GM23338 (cell line): ENCODE data around the gene LCE5A.

Experiments
- CREB1 ChIP-seq: fragments of 250-450 bp; sonication (Bioruptor Pico); IDR thresholded peaks from 2 replicates; pipeline ENCODE4 v1.5.0; 2020; ENCODE audit warnings: low read depth, mild to moderate bottlenecking, moderate library complexity
- EZH2 ChIP-seq: fragments of 200-600 bp; sonication (generic); IDR thresholded peaks from one replicate; pipeline ENCODE4 v1.8.0; 2017; ENCODE audit warnings: antibody characterized with exemption, mild to moderate bottlenecking, low read depth; ENCODE audit not compliant: unreplicated experiment
- EZH2phosphoT487 ChIP-seq: fragments of 200-600 bp; sonication (generic); IDR thresholded peaks from one replicate; pipeline ENCODE4 v1.8.1; 2018; ENCODE audit warnings: antibody characterized with exemption; ENCODE audit not compliant: unreplicated experiment
- JUNB ChIP-seq: IDR thresholded peaks from one replicate; pipeline ENCODE4 v1.6.1; 2016; ENCODE audit warnings: antibody characterized with exemption; ENCODE audit not compliant: unreplicated experiment
- NANOG ChIP-seq: IDR thresholded peaks from 2 replicates; pipeline ENCODE4 v1.6.1; 2016; ENCODE audit warnings: antibody characterized with exemption, borderline replicate concordance
- POLR2AphosphoS5 ChIP-seq: IDR thresholded peaks from 2 replicates; pipeline ENCODE4 v1.6.1; 2016; ENCODE audit warnings: antibody characterized with exemption, low read depth
- ZNF114 ChIP-seq: fragments of 250-450 bp; sonication (Bioruptor Pico); IDR thresholded peaks from 2 replicates; pipeline ENCODE4 v1.5.0; 2020; ENCODE audit warnings: mild to moderate bottlenecking, moderate library complexity
- TF ChIP-seq, protein P1 (sequence below), 2 experiments: fragments of 200-600 bp in 1 of 2; sonication (generic) in 1 of 2; conservative IDR thresholded peaks; 2 replicates each; pipeline versions ENCODE4 v1.5.1 to v1.6.1; 2016 to 2017; ENCODE audit warnings: antibody characterized with exemption in 2 of 2, low read depth in 2 of 2, mild to moderate bottlenecking in 2 of 2, moderate library complexity in 1 of 2
- TF ChIP-seq, protein P2 (sequence below): IDR thresholded peaks from one replicate; pipeline ENCODE4 v1.6.1; 2018; ENCODE audit warnings: antibody characterized with exemption; ENCODE audit not compliant: unreplicated experiment

DNA sequence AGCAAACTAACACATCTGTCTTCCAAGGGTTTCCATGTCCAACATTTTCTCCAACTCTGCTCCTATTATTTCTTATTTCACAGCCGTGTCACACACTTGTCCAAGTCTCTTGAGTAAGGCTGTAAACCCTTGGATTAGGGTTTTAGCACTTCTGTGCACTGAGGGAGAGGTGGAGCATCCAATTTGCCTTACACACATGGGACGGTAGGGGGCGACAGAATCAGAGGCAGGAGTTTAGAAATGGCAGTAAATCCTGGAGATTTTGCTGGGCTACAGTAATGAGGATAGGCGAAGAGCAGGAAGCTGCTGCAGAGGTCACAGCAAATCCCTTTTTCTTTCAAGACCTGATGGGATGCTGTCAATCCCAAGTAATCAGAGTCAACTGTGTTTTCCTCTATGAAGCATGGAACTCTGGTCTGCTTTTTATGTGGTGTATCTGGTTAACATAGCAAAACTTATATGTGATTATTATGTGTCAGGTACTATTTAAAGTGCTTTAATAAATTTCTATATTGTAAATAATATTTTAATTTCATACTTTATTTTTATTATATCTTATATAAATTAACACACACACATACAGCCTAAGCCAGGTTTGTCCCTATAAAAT is 15.4 kb upstream of the LCE5A start:
- TF ChIP-seq, protein P1, sequence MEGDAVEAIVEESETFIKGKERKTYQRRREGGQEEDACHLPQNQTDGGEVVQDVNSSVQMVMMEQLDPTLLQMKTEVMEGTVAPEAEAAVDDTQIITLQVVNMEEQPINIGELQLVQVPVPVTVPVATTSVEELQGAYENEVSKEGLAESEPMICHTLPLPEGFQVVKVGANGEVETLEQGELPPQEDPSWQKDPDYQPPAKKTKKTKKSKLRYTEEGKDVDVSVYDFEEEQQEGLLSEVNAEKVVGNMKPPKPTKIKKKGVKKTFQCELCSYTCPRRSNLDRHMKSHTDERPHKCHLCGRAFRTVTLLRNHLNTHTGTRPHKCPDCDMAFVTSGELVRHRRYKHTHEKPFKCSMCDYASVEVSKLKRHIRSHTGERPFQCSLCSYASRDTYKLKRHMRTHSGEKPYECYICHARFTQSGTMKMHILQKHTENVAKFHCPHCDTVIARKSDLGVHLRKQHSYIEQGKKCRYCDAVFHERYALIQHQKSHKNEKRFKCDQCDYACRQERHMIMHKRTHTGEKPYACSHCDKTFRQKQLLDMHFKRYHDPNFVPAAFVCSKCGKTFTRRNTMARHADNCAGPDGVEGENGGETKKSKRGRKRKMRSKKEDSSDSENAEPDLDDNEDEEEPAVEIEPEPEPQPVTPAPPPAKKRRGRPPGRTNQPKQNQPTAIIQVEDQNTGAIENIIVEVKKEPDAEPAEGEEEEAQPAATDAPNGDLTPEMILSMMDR (conservative IDR thresholded peaks at IDR 0.05; ENCODE audit: low read depth in 2 of 2), result peak; percentile 81 to 90
- TF ChIP-seq POLR2AphosphoS5, result no peak
- TF ChIP-seq CREB1 (CRISPR knock-in tag), result no peak
- TF ChIP-seq EZH2phosphoT487, result no peak
- no peak for TF ChIP-seq ZNF114
- no peak for TF ChIP-seq EZH2
- no peak for TF ChIP-seq JUNB
- TF ChIP-seq, protein P2, sequence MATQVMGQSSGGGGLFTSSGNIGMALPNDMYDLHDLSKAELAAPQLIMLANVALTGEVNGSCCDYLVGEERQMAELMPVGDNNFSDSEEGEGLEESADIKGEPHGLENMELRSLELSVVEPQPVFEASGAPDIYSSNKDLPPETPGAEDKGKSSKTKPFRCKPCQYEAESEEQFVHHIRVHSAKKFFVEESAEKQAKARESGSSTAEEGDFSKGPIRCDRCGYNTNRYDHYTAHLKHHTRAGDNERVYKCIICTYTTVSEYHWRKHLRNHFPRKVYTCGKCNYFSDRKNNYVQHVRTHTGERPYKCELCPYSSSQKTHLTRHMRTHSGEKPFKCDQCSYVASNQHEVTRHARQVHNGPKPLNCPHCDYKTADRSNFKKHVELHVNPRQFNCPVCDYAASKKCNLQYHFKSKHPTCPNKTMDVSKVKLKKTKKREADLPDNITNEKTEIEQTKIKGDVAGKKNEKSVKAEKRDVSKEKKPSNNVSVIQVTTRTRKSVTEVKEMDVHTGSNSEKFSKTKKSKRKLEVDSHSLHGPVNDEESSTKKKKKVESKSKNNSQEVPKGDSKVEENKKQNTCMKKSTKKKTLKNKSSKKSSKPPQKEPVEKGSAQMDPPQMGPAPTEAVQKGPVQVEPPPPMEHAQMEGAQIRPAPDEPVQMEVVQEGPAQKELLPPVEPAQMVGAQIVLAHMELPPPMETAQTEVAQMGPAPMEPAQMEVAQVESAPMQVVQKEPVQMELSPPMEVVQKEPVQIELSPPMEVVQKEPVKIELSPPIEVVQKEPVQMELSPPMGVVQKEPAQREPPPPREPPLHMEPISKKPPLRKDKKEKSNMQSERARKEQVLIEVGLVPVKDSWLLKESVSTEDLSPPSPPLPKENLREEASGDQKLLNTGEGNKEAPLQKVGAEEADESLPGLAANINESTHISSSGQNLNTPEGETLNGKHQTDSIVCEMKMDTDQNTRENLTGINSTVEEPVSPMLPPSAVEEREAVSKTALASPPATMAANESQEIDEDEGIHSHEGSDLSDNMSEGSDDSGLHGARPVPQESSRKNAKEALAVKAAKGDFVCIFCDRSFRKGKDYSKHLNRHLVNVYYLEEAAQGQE, result no peak
- TF ChIP-seq NANOG, result no peak
